ENCODE data around the gene ZC3H6.
"Not testable (repeated sequence)": the region's sequence is repeated elsewhere in the genome, so short reads cannot be mapped to it uniquely, and the experiment has no call there.

The ZC3H6 gene

GRCh38 chr2:112332123-112332696 lies 56.8 kb downstream of the ZC3H6 start:
- ATAC-seq: no peak

GRCh38 chr2:112335600-112335999 lies 60.2 kb downstream of the ZC3H6 start:
- no peak for ATAC-seq

GRCh38 chr2:112339986-112340385 lies 64.6 kb downstream of the ZC3H6 start:
- ATAC-seq: no peak

- ATAC-seq: no peak
These were observed 65.3 kb downstream of the ZC3H6 start for GRCh38 chr2:112340475-112341267.

GRCh38 chr2:112342067-112342550 lies 66.7 kb downstream of the ZC3H6 start:
- ATAC-seq: no peak

- no peak for ATAC-seq
These were observed 68.6 kb downstream of the ZC3H6 start for GRCh38 chr2:112343827-112344585.

- ATAC-seq: no peak
These were observed 69.9 kb downstream of the ZC3H6 start for GRCh38 chr2:112345030-112346027.

- ATAC-seq: not testable (repeated sequence)
These were observed 76.9 kb downstream of the ZC3H6 start for GRCh38 chr2:112352292-112352691.

- not testable (repeated sequence) for ATAC-seq
These were observed 77.6 kb downstream of the ZC3H6 start for GRCh38 chr2:112352809-112353603.

GRCh38 chr2:112354335-112354734 lies 78.9 kb downstream of the ZC3H6 start:
- ATAC-seq: not testable (repeated sequence)

GRCh38 chr2:112360055-112360454 lies 84.7 kb downstream of the ZC3H6 start:
- ATAC-seq: not testable (repeated sequence)
